WTC11 (cell line): ENCODE measurements around the gene RPH3AL. TPM values are rescaled to one million over a fixed set of nuclear protein-coding genes. Genes with fewer than 3 reads are reported as not detected.

ENCODE experiments used
- ATAC-seq: fragments of 200-7000 bp; cut with Tn5 transposase; 2 replicates; pipeline ENCODE4 v1.10.0; 2021; ENCODE audit warnings: mild to moderate bottlenecking, moderate library complexity
- Bru-seq: library from RNA; stranded (reverse); fragments of 400-500 nt; gene quantifications from one replicate; lab custom pipeline; 2021; lab: Mats Ljungman, UMichigan
- CTCF ChIA-PET: fragments of 300-600 bp; sonication (Branson Sonifier 250); formaldehyde crosslinking; loops from one replicate; lab custom pipeline; 2021; ENCODE audit warnings: antibody characterized with exemption; lab: Charles Lee
- POLR2A ChIA-PET: fragments of 350-600 bp; sonication (Branson Sonifier 250); formaldehyde crosslinking; loops from one replicate; lab custom pipeline; 2021; ENCODE audit warnings: antibody characterized with exemption; lab: Charles Lee
- DNase-seq: peaks from one replicate; pipeline ENCODE4 v3.0.0; 2021; ENCODE audit warnings: low spot score
- H3K27ac Mint-ChIP-seq: 2 replicates; pipeline ENCODE4 v1.8.0; 2021; ENCODE audit warnings: mixed read lengths
- H3K27me3 Mint-ChIP-seq: 2 replicates; pipeline ENCODE4 v1.8.0; 2021; ENCODE audit warnings: low read depth, mild to moderate bottlenecking, moderate library complexity, mixed read lengths
- H3K36me3 Mint-ChIP-seq: 2 replicates; pipeline ENCODE4 v1.8.0; 2021; ENCODE audit warnings: mixed read lengths
- H3K4me1 Mint-ChIP-seq: 2 replicates; pipeline ENCODE4 v1.8.0; 2022; ENCODE audit warnings: mixed read lengths
- H3K4me3 Mint-ChIP-seq: 2 replicates; pipeline ENCODE4 v1.8.0; 2021; ENCODE audit warnings: mild to moderate bottlenecking, moderate library complexity, mixed read lengths
- H3K9me3 Mint-ChIP-seq: 2 replicates; pipeline ENCODE4 v1.8.0; 2021; ENCODE audit warnings: mixed read lengths
- CDX4 ChIP-seq: fragments of 250-450 bp; sonication (Bioruptor Pico); IDR thresholded peaks from 2 replicates; pipeline ENCODE4 v1.9.0; 2021; ENCODE audit warnings: moderate library complexity, mild to moderate bottlenecking, inconsistent platforms, borderline replicate concordance
- CREM ChIP-seq: sonication (generic); formaldehyde crosslinking; IDR thresholded peaks from 2 replicates; pipeline ENCODE4 v1.8.1; 2022; ENCODE audit warnings: mild to moderate bottlenecking, missing genetic modification reagents, moderate library complexity
- ESRRA ChIP-seq: sonication (generic); formaldehyde crosslinking; IDR thresholded peaks from 2 replicates; pipeline ENCODE4 v1.8.1; 2022; ENCODE audit warnings: mild to moderate bottlenecking, missing genetic modification reagents, borderline replicate concordance
- FOXJ3 ChIP-seq: sonication (generic); formaldehyde crosslinking; IDR thresholded peaks from 2 replicates; pipeline ENCODE4 v1.9.0; 2021; ENCODE audit warnings: missing genetic modification reagents, mild to moderate bottlenecking, borderline replicate concordance
- GABPB1 ChIP-seq: sonication (generic); formaldehyde crosslinking; IDR thresholded peaks from 2 replicates; pipeline ENCODE4 v1.8.1; 2023; ENCODE audit warnings: mild to moderate bottlenecking, missing genetic modification reagents
- GRHL2 ChIP-seq: fragments of 250-450 bp; sonication (Bioruptor Pico); IDR thresholded peaks from 2 replicates; pipeline ENCODE4 v1.8.0; 2022; ENCODE audit warnings: mild to moderate bottlenecking, moderate library complexity; ENCODE audit not compliant: insufficient replicate concordance, severe bottlenecking
- GTF2I ChIP-seq: fragments of 250-450 bp; sonication (Bioruptor Pico); conservative IDR thresholded peaks from 2 replicates; pipeline ENCODE4 v1.4.0; 2021; ENCODE audit warnings: mild to moderate bottlenecking
- JAZF1 ChIP-seq: fragments of 250-450 bp; sonication (Bioruptor Pico); IDR thresholded peaks from 2 replicates; pipeline ENCODE4 v1.9.0; 2021; ENCODE audit warnings: moderate library complexity, mild to moderate bottlenecking, inconsistent platforms
- MYBL2 ChIP-seq: sonication (generic); formaldehyde crosslinking; IDR thresholded peaks from 2 replicates; pipeline ENCODE4 v1.8.1; 2023; ENCODE audit warnings: mild to moderate bottlenecking, moderate library complexity, missing genetic modification reagents
- NFATC4 ChIP-seq: fragments of 250-450 bp; sonication (Bioruptor Pico); IDR thresholded peaks from 2 replicates; pipeline ENCODE4 v1.9.0; 2021; ENCODE audit warnings: mild to moderate bottlenecking
- NFE2L1 ChIP-seq: sonication (generic); formaldehyde crosslinking; IDR thresholded peaks from 2 replicates; pipeline ENCODE4 v1.8.1; 2023; ENCODE audit warnings: missing genetic modification reagents
- PRRX2 ChIP-seq: fragments of 250-450 bp; sonication (Bioruptor Pico); IDR thresholded peaks from 2 replicates; pipeline ENCODE4 v1.8.0; 2021; ENCODE audit warnings: mild to moderate bottlenecking
- TCF7 ChIP-seq: sonication (generic); formaldehyde crosslinking; IDR thresholded peaks from 2 replicates; pipeline ENCODE4 v1.8.0; 2022; ENCODE audit warnings: mild to moderate bottlenecking, low read depth, missing genetic modification reagents, moderate library complexity
- ZNF138 ChIP-seq: sonication (generic); formaldehyde crosslinking; conservative IDR thresholded peaks from 2 replicates; pipeline ENCODE4 v1.8.1; 2022; ENCODE audit warnings: mild to moderate bottlenecking, moderate library complexity, missing genetic modification reagents
- ZNF416 ChIP-seq: fragments of 250-450 bp; sonication (Bioruptor Pico); IDR thresholded peaks from 2 replicates; pipeline ENCODE4 v1.9.0; 2021; ENCODE audit warnings: mild to moderate bottlenecking, inconsistent platforms
- ZNF671 ChIP-seq: fragments of 250-450 bp; sonication (Bioruptor Pico); IDR thresholded peaks from 2 replicates; pipeline ENCODE4 v1.8.0; 2021; ENCODE audit warnings: mild to moderate bottlenecking
- long read RNA-seq, 3 experiments: library from RNA in 1 of 3; library from capped mRNA in 1 of 3; library from polyadenylated mRNA in 1 of 3; unstranded in 2 of 3; stranded (forward) in 1 of 3; transcript quantifications; one replicate each; pipeline ENCODE4 v2.0.0, GENCODE V29; 2021
- total RNA-seq: library from RNA; stranded (reverse); gene quantifications from 3 replicates; pipeline ENCODE4 v1.2.3, GENCODE V29; 2021
- TF ChIP-seq, protein P1 (sequence below): sonication (generic); formaldehyde crosslinking; IDR thresholded peaks from 2 replicates; pipeline ENCODE4 v1.8.0; 2022; ENCODE audit warnings: mild to moderate bottlenecking, missing genetic modification reagents
- TF ChIP-seq, protein P2 (sequence below): sonication (generic); formaldehyde crosslinking; IDR thresholded peaks from 2 replicates; pipeline ENCODE4 v1.8.0; 2022; ENCODE audit warnings: missing genetic modification reagents
- TF ChIP-seq, protein P3 (sequence below): sonication (generic); formaldehyde crosslinking; IDR thresholded peaks from 2 replicates; pipeline ENCODE4 v1.8.0; 2023; ENCODE audit warnings: missing genetic modification reagents, mild to moderate bottlenecking, borderline replicate concordance
- TF ChIP-seq, protein P4 (sequence below): sonication (generic); formaldehyde crosslinking; IDR thresholded peaks from 2 replicates; pipeline ENCODE4 v1.8.1; 2023; ENCODE audit warnings: mild to moderate bottlenecking, moderate library complexity, missing genetic modification reagents

The RPH3AL gene, protein sequence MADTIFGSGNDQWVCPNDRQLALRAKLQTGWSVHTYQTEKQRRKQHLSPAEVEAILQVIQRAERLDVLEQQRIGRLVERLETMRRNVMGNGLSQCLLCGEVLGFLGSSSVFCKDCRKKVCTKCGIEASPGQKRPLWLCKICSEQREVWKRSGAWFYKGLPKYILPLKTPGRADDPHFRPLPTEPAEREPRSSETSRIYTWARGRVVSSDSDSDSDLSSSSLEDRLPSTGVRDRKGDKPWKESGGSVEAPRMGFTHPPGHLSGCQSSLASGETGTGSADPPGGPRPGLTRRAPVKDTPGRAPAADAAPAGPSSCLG
- total RNA-seq, result 2.0 to 4.6 TPM (median 3.7 TPM) in 3 replicates
- percentile 23 among the genes with signal in this experiment for Bru-seq, nascent RNA
- long read RNA-seq, experiment 1, partial matches to known transcripts, result 0 of 8 reads
- long read RNA-seq, experiment 1, other reads (novel, unspliced or antisense), result 4 of 8 reads
- long read RNA-seq, experiment 2, partial matches to known transcripts, result 0 of 5 reads
- long read RNA-seq, experiment 2, other reads (novel, unspliced or antisense), result 4 of 5 reads
- long read RNA-seq, experiment 3, partial matches to known transcripts, result 1 of 4 reads
- long read RNA-seq, experiment 3, other reads (novel, unspliced or antisense), result 1 of 4 reads

- TF ChIP-seq, protein P1, sequence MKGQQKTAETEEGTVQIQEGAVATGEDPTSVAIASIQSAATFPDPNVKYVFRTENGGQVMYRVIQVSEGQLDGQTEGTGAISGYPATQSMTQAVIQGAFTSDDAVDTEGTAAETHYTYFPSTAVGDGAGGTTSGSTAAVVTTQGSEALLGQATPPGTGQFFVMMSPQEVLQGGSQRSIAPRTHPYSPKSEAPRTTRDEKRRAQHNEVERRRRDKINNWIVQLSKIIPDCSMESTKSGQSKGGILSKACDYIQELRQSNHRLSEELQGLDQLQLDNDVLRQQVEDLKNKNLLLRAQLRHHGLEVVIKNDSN (CRISPR knock-in tag), result no peak
- peak; percentile 8; the same call in 1 of the 2 replicates for TF ChIP-seq GABPB1 (CRISPR knock-in tag)
- TF ChIP-seq, protein P2, sequence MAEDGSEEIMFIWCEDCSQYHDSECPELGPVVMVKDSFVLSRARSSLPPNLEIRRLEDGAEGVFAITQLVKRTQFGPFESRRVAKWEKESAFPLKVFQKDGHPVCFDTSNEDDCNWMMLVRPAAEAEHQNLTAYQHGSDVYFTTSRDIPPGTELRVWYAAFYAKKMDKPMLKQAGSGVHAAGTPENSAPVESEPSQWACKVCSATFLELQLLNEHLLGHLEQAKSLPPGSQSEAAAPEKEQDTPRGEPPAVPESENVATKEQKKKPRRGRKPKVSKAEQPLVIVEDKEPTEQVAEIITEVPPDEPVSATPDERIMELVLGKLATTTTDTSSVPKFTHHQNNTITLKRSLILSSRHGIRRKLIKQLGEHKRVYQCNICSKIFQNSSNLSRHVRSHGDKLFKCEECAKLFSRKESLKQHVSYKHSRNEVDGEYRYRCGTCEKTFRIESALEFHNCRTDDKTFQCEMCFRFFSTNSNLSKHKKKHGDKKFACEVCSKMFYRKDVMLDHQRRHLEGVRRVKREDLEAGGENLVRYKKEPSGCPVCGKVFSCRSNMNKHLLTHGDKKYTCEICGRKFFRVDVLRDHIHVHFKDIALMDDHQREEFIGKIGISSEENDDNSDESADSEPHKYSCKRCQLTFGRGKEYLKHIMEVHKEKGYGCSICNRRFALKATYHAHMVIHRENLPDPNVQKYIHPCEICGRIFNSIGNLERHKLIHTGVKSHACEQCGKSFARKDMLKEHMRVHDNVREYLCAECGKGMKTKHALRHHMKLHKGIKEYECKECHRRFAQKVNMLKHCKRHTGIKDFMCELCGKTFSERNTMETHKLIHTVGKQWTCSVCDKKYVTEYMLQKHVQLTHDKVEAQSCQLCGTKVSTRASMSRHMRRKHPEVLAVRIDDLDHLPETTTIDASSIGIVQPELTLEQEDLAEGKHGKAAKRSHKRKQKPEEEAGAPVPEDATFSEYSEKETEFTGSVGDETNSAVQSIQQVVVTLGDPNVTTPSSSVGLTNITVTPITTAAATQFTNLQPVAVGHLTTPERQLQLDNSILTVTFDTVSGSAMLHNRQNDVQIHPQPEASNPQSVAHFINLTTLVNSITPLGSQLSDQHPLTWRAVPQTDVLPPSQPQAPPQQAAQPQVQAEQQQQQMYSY (CRISPR knock-in tag), result peak; percentile 93
- Mint-ChIP-seq H3K4me3 (no peak within 1 kb of the TSS), H3K27ac (peak within 1 kb of the TSS; percentile 69), H3K27me3 (peaks cover 2% of the 10 kb centered on the region; the same call in 1 of the 2 replicates), H3K4me1 (peaks cover 17% of the 10 kb centered on the region), H3K36me3 (peaks cover 17% of the 10 kb centered on the region), H3K9me3 (peaks cover 19% of the 10 kb centered on the region)
- ATAC-seq (peak; percentile 69), DNase-seq (no peak)
- POLR2A ChIA-PET, result no interaction called here
- CTCF ChIA-PET, result no interaction called here
Measured at GRCh38 chr17:352421-353212, at the start of gene RPH3AL. Gene RPH3AL, minus strand, starts transcription at chr17:352807. Its CDS starts 25,264 bp downstream, at chr17:327543.

GRCh38 chr17:400257-400656 lies 47.6 kb upstream of the RPH3AL start:
- H3K4me3 Mint-ChIP-seq, result no peak overlapping the region
- CTCF ChIA-PET, result no interaction called here
- DNase-seq (no peak), ATAC-seq (no peak)
- H3K27ac Mint-ChIP-seq, result no peak overlapping the region
- 0 out of 2 replicates have a peak, but pooled peaks cover 2% of the 10 kb centered on the region for H3K36me3 Mint-ChIP-seq
- no peaks in the 10 kb centered on the region for H3K4me1 Mint-ChIP-seq
- POLR2A ChIA-PET, result no interaction called here
- TF ChIP-seq MYBL2 (CRISPR knock-in tag), result no peak
- TF ChIP-seq TCF7 (CRISPR knock-in tag), result no peak
- no peak for TF ChIP-seq ZNF138 (CRISPR knock-in tag)
- TF ChIP-seq NFE2L1 (CRISPR knock-in tag), result no peak
- TF ChIP-seq, protein P3, sequence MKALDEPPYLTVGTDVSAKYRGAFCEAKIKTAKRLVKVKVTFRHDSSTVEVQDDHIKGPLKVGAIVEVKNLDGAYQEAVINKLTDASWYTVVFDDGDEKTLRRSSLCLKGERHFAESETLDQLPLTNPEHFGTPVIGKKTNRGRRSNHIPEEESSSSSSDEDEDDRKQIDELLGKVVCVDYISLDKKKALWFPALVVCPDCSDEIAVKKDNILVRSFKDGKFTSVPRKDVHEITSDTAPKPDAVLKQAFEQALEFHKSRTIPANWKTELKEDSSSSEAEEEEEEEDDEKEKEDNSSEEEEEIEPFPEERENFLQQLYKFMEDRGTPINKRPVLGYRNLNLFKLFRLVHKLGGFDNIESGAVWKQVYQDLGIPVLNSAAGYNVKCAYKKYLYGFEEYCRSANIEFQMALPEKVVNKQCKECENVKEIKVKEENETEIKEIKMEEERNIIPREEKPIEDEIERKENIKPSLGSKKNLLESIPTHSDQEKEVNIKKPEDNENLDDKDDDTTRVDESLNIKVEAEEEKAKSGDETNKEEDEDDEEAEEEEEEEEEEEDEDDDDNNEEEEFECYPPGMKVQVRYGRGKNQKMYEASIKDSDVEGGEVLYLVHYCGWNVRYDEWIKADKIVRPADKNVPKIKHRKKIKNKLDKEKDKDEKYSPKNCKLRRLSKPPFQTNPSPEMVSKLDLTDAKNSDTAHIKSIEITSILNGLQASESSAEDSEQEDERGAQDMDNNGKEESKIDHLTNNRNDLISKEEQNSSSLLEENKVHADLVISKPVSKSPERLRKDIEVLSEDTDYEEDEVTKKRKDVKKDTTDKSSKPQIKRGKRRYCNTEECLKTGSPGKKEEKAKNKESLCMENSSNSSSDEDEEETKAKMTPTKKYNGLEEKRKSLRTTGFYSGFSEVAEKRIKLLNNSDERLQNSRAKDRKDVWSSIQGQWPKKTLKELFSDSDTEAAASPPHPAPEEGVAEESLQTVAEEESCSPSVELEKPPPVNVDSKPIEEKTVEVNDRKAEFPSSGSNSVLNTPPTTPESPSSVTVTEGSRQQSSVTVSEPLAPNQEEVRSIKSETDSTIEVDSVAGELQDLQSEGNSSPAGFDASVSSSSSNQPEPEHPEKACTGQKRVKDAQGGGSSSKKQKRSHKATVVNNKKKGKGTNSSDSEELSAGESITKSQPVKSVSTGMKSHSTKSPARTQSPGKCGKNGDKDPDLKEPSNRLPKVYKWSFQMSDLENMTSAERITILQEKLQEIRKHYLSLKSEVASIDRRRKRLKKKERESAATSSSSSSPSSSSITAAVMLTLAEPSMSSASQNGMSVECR (CRISPR knock-in tag), result no peak
- no peak for TF ChIP-seq ESRRA
- TF ChIP-seq GTF2I (CRISPR knock-in tag), result no peak
- no peak for TF ChIP-seq ZNF416 (CRISPR knock-in tag)
- TF ChIP-seq PRRX2 (CRISPR knock-in tag), result no peak
- TF ChIP-seq CDX4 (CRISPR knock-in tag), result no peak
- TF ChIP-seq FOXJ3 (CRISPR knock-in tag), result no peak
- no peak for TF ChIP-seq CREM (CRISPR knock-in tag)
- TF ChIP-seq NFATC4 (CRISPR knock-in tag), result no peak
- TF ChIP-seq ZNF671 (CRISPR knock-in tag), result no peak
- TF ChIP-seq, protein P4, sequence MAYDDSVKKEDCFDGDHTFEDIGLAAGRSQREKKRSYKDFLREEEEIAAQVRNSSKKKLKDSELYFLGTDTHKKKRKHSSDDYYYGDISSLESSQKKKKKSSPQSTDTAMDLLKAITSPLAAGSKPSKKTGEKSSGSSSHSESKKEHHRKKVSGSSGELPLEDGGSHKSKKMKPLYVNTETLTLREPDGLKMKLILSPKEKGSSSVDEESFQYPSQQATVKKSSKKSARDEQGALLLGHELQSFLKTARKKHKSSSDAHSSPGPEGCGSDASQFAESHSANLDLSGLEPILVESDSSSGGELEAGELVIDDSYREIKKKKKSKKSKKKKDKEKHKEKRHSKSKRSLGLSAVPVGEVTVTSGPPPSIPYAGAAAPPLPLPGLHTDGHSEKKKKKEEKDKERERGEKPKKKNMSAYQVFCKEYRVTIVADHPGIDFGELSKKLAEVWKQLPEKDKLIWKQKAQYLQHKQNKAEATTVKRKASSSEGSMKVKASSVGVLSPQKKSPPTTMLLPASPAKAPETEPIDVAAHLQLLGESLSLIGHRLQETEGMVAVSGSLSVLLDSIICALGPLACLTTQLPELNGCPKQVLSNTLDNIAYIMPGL, result no peak
- no peak for TF ChIP-seq GRHL2
- no peak for TF ChIP-seq JAZF1 (CRISPR knock-in tag)
- peaks cover 19% of the 10 kb centered on the region for H3K27me3 Mint-ChIP-seq
- H3K9me3 Mint-ChIP-seq, result peaks cover 14% of the 10 kb centered on the region
